ENCODE results near the gene SGCG.

DNA sequence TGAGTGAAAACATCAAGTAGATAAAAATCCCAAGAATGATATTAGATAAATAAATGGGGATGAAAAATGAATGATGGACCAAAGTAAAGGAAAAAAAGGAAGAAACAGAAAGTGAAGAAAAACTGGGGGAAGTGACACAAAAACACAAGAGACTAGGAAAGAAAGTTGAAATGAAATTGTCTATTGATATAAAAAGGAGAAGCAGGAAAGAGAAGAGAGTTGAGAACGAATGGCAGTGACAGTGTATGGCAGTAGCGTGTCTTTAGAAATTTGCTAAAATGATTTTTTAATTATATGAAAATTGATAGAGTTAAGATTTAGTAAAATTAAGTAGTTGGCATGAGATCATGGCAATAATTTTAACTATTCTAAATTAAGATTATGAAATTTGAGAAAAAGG lies 36.3 kb upstream of the SGCG start:
- TF ChIP-seq, protein P1, sequence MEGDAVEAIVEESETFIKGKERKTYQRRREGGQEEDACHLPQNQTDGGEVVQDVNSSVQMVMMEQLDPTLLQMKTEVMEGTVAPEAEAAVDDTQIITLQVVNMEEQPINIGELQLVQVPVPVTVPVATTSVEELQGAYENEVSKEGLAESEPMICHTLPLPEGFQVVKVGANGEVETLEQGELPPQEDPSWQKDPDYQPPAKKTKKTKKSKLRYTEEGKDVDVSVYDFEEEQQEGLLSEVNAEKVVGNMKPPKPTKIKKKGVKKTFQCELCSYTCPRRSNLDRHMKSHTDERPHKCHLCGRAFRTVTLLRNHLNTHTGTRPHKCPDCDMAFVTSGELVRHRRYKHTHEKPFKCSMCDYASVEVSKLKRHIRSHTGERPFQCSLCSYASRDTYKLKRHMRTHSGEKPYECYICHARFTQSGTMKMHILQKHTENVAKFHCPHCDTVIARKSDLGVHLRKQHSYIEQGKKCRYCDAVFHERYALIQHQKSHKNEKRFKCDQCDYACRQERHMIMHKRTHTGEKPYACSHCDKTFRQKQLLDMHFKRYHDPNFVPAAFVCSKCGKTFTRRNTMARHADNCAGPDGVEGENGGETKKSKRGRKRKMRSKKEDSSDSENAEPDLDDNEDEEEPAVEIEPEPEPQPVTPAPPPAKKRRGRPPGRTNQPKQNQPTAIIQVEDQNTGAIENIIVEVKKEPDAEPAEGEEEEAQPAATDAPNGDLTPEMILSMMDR (IDR thresholded peaks at IDR 0.05; ENCODE audit: low read depth, low read length): no peak
- TF ChIP-seq POLR2A (IDR thresholded peaks at IDR 0.05; ENCODE audit: extremely low read depth, insufficient read length): no peak
- no peak for TF ChIP-seq MYC (IDR thresholded peaks at IDR 0.05; ENCODE audit: low read depth, low read length)
- TF ChIP-seq, protein P2, sequence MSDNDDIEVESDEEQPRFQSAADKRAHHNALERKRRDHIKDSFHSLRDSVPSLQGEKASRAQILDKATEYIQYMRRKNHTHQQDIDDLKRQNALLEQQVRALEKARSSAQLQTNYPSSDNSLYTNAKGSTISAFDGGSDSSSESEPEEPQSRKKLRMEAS (IDR thresholded peaks at IDR 0.05; ENCODE audit: low read depth, low read length): no peak
